Endothelial cell of umbilical vein (primary cell): ENCODE results near the gene USH2A. TPM values are rescaled to one million over a fixed set of nuclear protein-coding genes. Genes with fewer than 3 reads are reported as not detected.

Experiments
- BruUV-seq: library from RNA; stranded (reverse); fragments of 400-500 nt; replicated peaks from 2 replicates; lab custom pipeline; 2021; lab: Mats Ljungman, UMichigan
- CTCF ChIA-PET: fragments of 300-600, 350-600 bp; sonication (Branson Sonifier 250); formaldehyde crosslinking; loops from one replicate; lab custom pipeline; 2021; ENCODE audit warnings: antibody characterized with exemption, inconsistent platforms; lab: Charles Lee
- POLR2A ChIA-PET: fragments of 300-600, 350-600 bp; sonication (Branson Sonifier 250); formaldehyde crosslinking; loops from one replicate; lab custom pipeline; 2021; ENCODE audit warnings: antibody characterized with exemption, inconsistent platforms; lab: Charles Lee
- DNase-seq: peaks from one replicate; pipeline ENCODE4 v3.0.0-alpha.2; 2011; ENCODE audit warnings: low read depth, low spot score
- FAIRE-seq: peaks from 2 replicates; lab custom pipeline; 2011; peaks lifted over from hg19 to GRCh38; lab: Jason Lieb, UNC
- H2AFZ ChIP-seq: 2 replicates; pipeline ENCODE4 v1.6.0; 2012; ENCODE audit warnings: low read depth, low read length, control low read depth, inconsistent platforms
- H3K27ac ChIP-seq: 2 replicates; pipeline ENCODE4 v1.5.1; 2011; ENCODE audit warnings: low read depth, mild to moderate bottlenecking, control low read depth, low read length, moderate library complexity; ENCODE audit not compliant: insufficient read depth
- H3K27me3 ChIP-seq, 2 experiments: 2 replicates each; pipeline versions ENCODE4 v1.6.0 to v1.6.1; 2011; ENCODE audit warnings: low read length in 2 of 2, mixed read lengths in 1 of 2; ENCODE audit not compliant: control insufficient read depth in 2 of 2, insufficient read depth in 2 of 2
- H3K36me3 ChIP-seq, 2 experiments: 2 replicates in 1 of 2; 3 replicates in 1 of 2; pipeline ENCODE4 v1.5.1; 2011; ENCODE audit warnings: low read length in 2 of 2, mild to moderate bottlenecking in 1 of 2, moderate library complexity in 1 of 2; ENCODE audit not compliant: control insufficient read depth in 2 of 2, insufficient read depth in 2 of 2; ENCODE audit errors: extremely low read depth in 1 of 2
- H3K4me1 ChIP-seq: 3 replicates; pipeline ENCODE4 v1.5.1; 2011; ENCODE audit warnings: mild to moderate bottlenecking, low read length; ENCODE audit not compliant: control insufficient read depth, insufficient read depth; ENCODE audit errors: extremely low read depth
- H3K4me2 ChIP-seq: 2 replicates; pipeline ENCODE4 v1.6.1; 2011; ENCODE audit warnings: low read length, control low read depth, mixed read lengths; ENCODE audit not compliant: insufficient read depth
- H3K4me3 ChIP-seq, 3 experiments: fragments of 200-600 bp in 1 of 3; sonication (generic), shearing (Covaris generic) in 1 of 3; replicated peaks in 1 of 3; 2 replicates each; pipeline ENCODE4 v1.5.1; 2011 to 2016; ENCODE audit warnings: control low read depth in 3 of 3, low read length in 3 of 3, mild to moderate bottlenecking in 2 of 3, inconsistent platforms in 1 of 3, low read depth in 1 of 3, moderate library complexity in 1 of 3; ENCODE audit not compliant: insufficient read depth in 1 of 3
- H3K79me2 ChIP-seq: 2 replicates; pipeline ENCODE4 v1.6.0; 2012; ENCODE audit warnings: low read length, inconsistent platforms; ENCODE audit not compliant: control insufficient read depth, insufficient read depth
- H3K9ac ChIP-seq: replicated peaks from 2 replicates; pipeline ENCODE3; 2011; ENCODE audit warnings: low read length, control low read depth; ENCODE audit not compliant: insufficient read depth; ENCODE audit errors: extremely low read depth
- H3K9me1 ChIP-seq: replicated peaks from 3 replicates; pipeline ENCODE4 v1.6.0; 2011; ENCODE audit warnings: mild to moderate bottlenecking, low read length; ENCODE audit not compliant: control insufficient read depth, insufficient read depth; ENCODE audit errors: extremely low read depth
- H3K9me3 ChIP-seq: replicated peaks from 2 replicates; pipeline ENCODE4 v1.5.1; 2012; ENCODE audit warnings: low read length, inconsistent platforms; ENCODE audit not compliant: control insufficient read depth, insufficient read depth
- H4K20me1 ChIP-seq: replicated peaks from 2 replicates; pipeline ENCODE3; 2011; ENCODE audit warnings: mild to moderate bottlenecking, low read length; ENCODE audit not compliant: control insufficient read depth, insufficient read depth; ENCODE audit errors: extremely low read depth
- EZH2 ChIP-seq: IDR thresholded peaks from 2 replicates; pipeline ENCODE4 v1.6.1; 2012; ENCODE audit warnings: borderline replicate concordance, low read depth, mild to moderate bottlenecking, moderate library complexity, low read length, inconsistent platforms; ENCODE audit not compliant: severe bottlenecking
- GATA2 ChIP-seq: IDR thresholded peaks from 2 replicates; pipeline ENCODE4 v1.7.0; 2011; ENCODE audit warnings: low read depth, mild to moderate bottlenecking, moderate library complexity, mixed read lengths, low read length; ENCODE audit not compliant: insufficient read length, insufficient read depth
- JUN ChIP-seq: IDR thresholded peaks from 2 replicates; pipeline ENCODE4 v1.6.1; 2011; ENCODE audit warnings: borderline replicate concordance, low read depth; ENCODE audit not compliant: insufficient read length, insufficient read depth
- MYC ChIP-seq: IDR thresholded peaks from one replicate; pipeline ENCODE4 v1.6.1; 2011; ENCODE audit warnings: mild to moderate bottlenecking, low read depth, low read length
- POLR2A ChIP-seq: IDR thresholded peaks from 2 replicates; pipeline ENCODE4 v1.6.1; 2012; ENCODE audit warnings: low read depth, mild to moderate bottlenecking, control low read depth, low read length
- POLR2AphosphoS5 ChIP-seq: IDR thresholded peaks from 2 replicates; pipeline ENCODE4 v1.6.1; 2012; ENCODE audit warnings: low read depth, mild to moderate bottlenecking, control low read depth, low read length, moderate library complexity; ENCODE audit not compliant: insufficient read depth
- dilution Hi-C: fragments of 300-500 bp; cut with MboI; formaldehyde crosslinking; loops from one replicate; pipeline ENCODE4 v1.15.0; 2019; ENCODE audit warnings: low sequenced_read_pairs; ENCODE audit not compliant: extremely low pct_ligation_motif_present
- intact Hi-C: fragments of 100-400 bp; cut with micrococcal nuclease; formaldehyde crosslinking; loops from one replicate; pipeline ENCODE4 v1.10.0; 2022
- polyA plus RNA-seq, 4 experiments: library from polyadenylated mRNA; depleted of rRNA in 3 of 4; stranded (reverse) in 3 of 4; unstranded in 1 of 4; fragments of >200 nt; gene quantifications; 2 replicates each; pipeline versions ENCODE4 v1.2.1 to v1.2.3, GENCODE V29; 2011 to 2012; ENCODE audit warnings: missing spikeins in 1 of 4
- total RNA-seq: library from RNA; stranded (reverse); gene quantifications from 2 replicates; pipeline ENCODE4 v1.2.3, GENCODE V29; 2021
- TF ChIP-seq, protein P1 (sequence below), 2 donors: IDR thresholded peaks; 1 replicate in 1 of 2; 2 replicates in 1 of 2; pipeline ENCODE4 v1.5.1; 2011; ENCODE audit warnings: low read length in 2 of 2, mild to moderate bottlenecking in 2 of 2, moderate library complexity in 2 of 2, control low read depth in 1 of 2, inconsistent platforms in 1 of 2, low read depth in 1 of 2; ENCODE audit not compliant: insufficient read depth in 1 of 2; ENCODE audit errors: extremely low read depth in 1 of 2
- TF ChIP-seq, protein P2 (sequence below): IDR thresholded peaks from 2 replicates; pipeline ENCODE4 v1.6.1; 2011; ENCODE audit not compliant: insufficient read depth, insufficient read length

The USH2A gene
- total and polyA plus RNA-seq, 2 donors (not counting 3 experiments of a cell fraction or from before 2014, with no cell fraction given): not detected

DNA sequence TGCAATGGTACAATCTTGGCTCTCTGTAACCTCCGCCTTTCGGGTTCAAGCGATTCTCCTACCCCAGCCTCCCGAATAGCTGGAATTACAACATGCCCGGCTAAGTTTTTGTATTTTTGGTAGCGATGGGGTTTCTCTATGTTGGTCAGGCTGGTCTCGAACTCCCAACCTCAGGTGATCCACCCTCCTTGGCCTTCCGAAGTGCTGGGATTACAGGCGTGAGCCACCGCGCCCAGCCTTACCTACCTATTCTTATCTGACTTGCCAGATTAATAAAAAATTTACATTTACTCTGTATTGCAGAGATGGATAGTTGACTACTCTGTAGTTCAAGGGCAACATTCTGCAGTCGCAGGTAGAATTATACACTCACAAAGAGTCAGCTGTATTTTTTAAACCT lies 496.6 kb downstream of the USH2A start:
- no peak overlapping the region for H3K9ac ChIP-seq
- H3K9me3 ChIP-seq: peaks cover 3% of the 10 kb centered on the region
- no peak overlapping the region for H3K4me3 ChIP-seq
- no peaks in the 10 kb centered on the region for H3K79me2 ChIP-seq
- H3K27me3 ChIP-seq: no peaks in the 10 kb centered on the region
- intact Hi-C loops (no loop called here), dilution Hi-C loops (no loop called here)
- H3K4me2 ChIP-seq: no peak overlapping the region
- H3K36me3 ChIP-seq: no peaks in the 10 kb centered on the region
- H2AFZ ChIP-seq: no peak overlapping the region
- BruUV-seq: no TSS peak
- CTCF ChIA-PET: no interaction called here
- H4K20me1 ChIP-seq: no peaks in the 10 kb centered on the region
- FAIRE-seq: no peak
- DNase-seq: no peak
- H3K4me1 ChIP-seq: no peaks in the 10 kb centered on the region
- TF ChIP-seq GATA2 (no peak), POLR2AphosphoS5 (no peak), JUN (no peak), POLR2A (no peak), MYC (no peak), EZH2 (no peak)
- TF ChIP-seq, protein P1, sequence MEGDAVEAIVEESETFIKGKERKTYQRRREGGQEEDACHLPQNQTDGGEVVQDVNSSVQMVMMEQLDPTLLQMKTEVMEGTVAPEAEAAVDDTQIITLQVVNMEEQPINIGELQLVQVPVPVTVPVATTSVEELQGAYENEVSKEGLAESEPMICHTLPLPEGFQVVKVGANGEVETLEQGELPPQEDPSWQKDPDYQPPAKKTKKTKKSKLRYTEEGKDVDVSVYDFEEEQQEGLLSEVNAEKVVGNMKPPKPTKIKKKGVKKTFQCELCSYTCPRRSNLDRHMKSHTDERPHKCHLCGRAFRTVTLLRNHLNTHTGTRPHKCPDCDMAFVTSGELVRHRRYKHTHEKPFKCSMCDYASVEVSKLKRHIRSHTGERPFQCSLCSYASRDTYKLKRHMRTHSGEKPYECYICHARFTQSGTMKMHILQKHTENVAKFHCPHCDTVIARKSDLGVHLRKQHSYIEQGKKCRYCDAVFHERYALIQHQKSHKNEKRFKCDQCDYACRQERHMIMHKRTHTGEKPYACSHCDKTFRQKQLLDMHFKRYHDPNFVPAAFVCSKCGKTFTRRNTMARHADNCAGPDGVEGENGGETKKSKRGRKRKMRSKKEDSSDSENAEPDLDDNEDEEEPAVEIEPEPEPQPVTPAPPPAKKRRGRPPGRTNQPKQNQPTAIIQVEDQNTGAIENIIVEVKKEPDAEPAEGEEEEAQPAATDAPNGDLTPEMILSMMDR (IDR thresholded peaks at IDR 0.05; ENCODE audit: extremely low read depth in 1 of 2, insufficient read depth in 1 of 2, low read depth in 1 of 2, low read length in 2 of 2): no peak
- TF ChIP-seq, protein P2, sequence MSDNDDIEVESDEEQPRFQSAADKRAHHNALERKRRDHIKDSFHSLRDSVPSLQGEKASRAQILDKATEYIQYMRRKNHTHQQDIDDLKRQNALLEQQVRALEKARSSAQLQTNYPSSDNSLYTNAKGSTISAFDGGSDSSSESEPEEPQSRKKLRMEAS: no peak
- POLR2A ChIA-PET: no interaction called here
- no peaks in the 10 kb centered on the region for H3K9me1 ChIP-seq
- no peak overlapping the region for H3K27ac ChIP-seq
